Right atrium auricular region (tissue), 2 donors: ENCODE results near the gene SUGP2. TPM values are rescaled to one million over a fixed set of nuclear protein-coding genes. Genes with fewer than 3 reads are reported as not detected.

Experiments used
- DNase-seq: peaks from one replicate; pipeline ENCODE4 v3.0.0-alpha.2; 2019; ENCODE audit warnings: low spot score
- H3K27ac ChIP-seq, 2 donors: fragments of 200-600 bp; sonication (generic); 1 replicate in 1 of 2; 2 replicates in 1 of 2; pipeline ENCODE4 v1.5.1; 2016 to 2019
- H3K27me3 ChIP-seq, 2 donors: fragments of 200-600 bp; sonication (generic); one replicate each; pipeline versions ENCODE4 v1.5.1 to v1.6.0; 2017 to 2019
- H3K36me3 ChIP-seq: fragments of 200-600 bp; sonication (generic); one replicate; pipeline ENCODE4 v1.5.1; 2016
- H3K4me1 ChIP-seq, 2 donors: fragments of 200-600 bp; sonication (generic); one replicate each; pipeline versions ENCODE4 v1.5.1 to v1.6.0; 2017 to 2019
- H3K4me3 ChIP-seq, 2 donors: fragments of 200-600 bp; sonication (generic); 1 replicate in 1 of 2; 2 replicates in 1 of 2; pipeline ENCODE4 v1.5.1; 2017 to 2019; ENCODE audit warnings: mild to moderate bottlenecking in 1 of 2, moderate library complexity in 1 of 2
- H3K9me3 ChIP-seq, 2 donors: fragments of 200-600 bp; sonication (generic); one replicate each; pipeline ENCODE4 v1.5.1; 2019
- CTCF ChIP-seq, 2 donors: fragments of 200-600 bp; sonication (generic); IDR thresholded peaks; one replicate each; pipeline ENCODE4 v1.5.1; 2019; ENCODE audit warnings: antibody characterized with exemption in 2 of 2
- total RNA-seq, 2 donors: library from RNA; depleted of rRNA; stranded (reverse); fragments of >200 nt; gene quantifications; one replicate each; pipeline ENCODE4 v1.1.0, GENCODE V29; 2016

Gene SUGP2
- total RNA-seq, 2 donors from 2014 or later, result 25.4 to 36.1 TPM

DNA sequence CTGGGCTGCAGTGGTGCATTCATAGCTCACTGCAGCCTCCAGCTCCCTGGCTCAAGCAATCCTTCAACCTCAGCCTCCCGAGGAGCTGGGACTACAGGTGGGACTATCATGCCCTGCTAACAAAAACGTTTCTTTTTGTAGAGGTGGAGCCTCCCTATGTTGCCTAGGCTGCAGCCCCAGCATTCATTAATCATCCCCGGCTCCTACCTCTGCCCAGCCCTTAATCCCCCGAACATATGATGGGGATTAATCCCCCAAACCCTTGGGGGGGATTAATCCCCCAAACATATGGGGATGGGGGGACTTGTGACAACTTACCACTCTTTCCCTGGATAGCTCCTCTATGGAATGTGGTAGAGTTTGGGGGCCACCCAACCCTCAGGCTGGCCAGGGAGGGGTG is 45.9 kb downstream of the SUGP2 start:
- Histone ChIP-seq H3K27ac (no peak overlapping the region), H3K4me3 (no peak overlapping the region), H3K27me3 (no peaks in the 10 kb centered on the region), H3K9me3 (no peaks in the 10 kb centered on the region), H3K4me1 (peaks cover 0 to 7% of the 10 kb centered on the region in 2 donors), H3K36me3 (peaks cover under 1% of the 10 kb centered on the region)
- TF ChIP-seq CTCF (IDR thresholded peaks at IDR 0.05), result no peak
- DNase-seq, result no peak

DNA sequence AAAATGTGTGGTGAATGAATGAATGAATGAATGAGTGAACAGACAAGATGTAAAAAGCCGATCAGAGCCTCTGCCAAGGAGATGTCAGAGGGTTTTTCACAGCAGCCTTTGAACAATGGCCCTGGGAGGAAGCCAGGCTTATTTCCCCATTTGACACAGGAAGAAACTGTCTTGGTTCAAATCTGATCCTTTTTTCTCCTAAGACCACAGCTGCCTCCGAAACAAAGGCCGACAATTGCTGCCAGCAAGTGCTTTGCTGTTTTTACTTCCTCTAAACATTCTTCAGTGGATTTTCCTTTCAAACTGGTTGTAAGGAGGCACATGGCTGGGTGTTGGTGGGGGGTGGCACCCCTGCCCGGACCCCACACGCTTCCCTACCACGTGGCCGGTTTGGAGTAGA is 48.1 kb downstream of the SUGP2 start:
- no peak for TF ChIP-seq CTCF (IDR thresholded peaks at IDR 0.05)
- Histone ChIP-seq H3K27me3 (no peaks in the 10 kb centered on the region), H3K9me3 (no peaks in the 10 kb centered on the region), H3K4me1 (peaks cover 0 to 7% of the 10 kb centered on the region in 2 donors), H3K4me3 (no peak overlapping the region), H3K27ac (no peak overlapping the region), H3K36me3 (no peaks in the 10 kb centered on the region)
- no peak for DNase-seq

DNA sequence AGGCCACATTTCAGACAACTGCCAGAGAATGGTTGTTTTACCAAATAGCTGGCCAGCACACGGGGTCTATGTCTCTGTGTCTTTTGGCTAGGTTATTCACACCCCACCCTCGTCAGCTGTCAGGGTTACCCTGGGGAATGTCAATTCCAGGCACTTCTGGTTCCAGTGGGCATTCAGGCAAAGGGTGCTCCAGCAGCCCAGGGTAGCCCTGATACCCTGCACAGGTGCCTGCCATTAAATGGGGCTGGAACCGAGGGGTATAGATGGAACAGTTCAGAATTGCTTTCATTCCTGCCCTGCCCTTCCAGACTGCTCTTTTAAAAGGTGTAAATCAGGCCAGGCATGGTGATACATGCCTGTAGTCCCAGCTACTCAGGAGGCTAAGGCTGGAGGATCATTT is 49.1 kb downstream of the SUGP2 start:
- no peak for TF ChIP-seq CTCF (IDR thresholded peaks at IDR 0.05)
- H3K27ac ChIP-seq, result no peak overlapping the region
- no peak overlapping the region for H3K4me3 ChIP-seq
- DNase-seq, result no peak
- H3K27me3 ChIP-seq, result no peaks in the 10 kb centered on the region
- H3K9me3 ChIP-seq, result no peaks in the 10 kb centered on the region
- peaks cover 0 to 7% of the 10 kb centered on the region in 2 donors for H3K4me1 ChIP-seq
- H3K36me3 ChIP-seq, result no peaks in the 10 kb centered on the region

DNA sequence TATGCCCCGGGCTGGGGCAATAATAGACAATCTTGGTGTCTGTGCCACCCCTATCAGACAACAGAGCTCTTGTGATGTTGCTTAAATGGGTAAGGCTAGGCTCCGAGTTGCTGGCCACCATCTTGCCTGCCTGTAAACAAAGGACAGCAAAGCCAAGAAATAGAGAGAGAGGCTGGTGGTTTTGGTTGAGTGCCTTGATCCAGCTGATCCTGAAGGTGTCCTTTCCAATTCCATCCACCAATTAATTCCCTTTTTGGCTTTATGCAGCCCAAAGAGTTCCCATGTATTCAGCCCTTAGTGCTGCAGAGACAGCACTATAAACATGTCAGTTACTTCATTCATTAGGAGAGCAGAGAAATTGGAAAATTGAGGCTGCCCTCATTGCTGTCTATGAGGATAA is 50.6 kb downstream of the SUGP2 start:
- TF ChIP-seq CTCF (IDR thresholded peaks at IDR 0.05), result no peak
- no peaks in the 10 kb centered on the region for H3K9me3 ChIP-seq
- no peaks in the 10 kb centered on the region for H3K27me3 ChIP-seq
- DNase-seq, result no peak
- H3K4me3 ChIP-seq, result no peak overlapping the region
- peaks cover 0 to 7% of the 10 kb centered on the region in 2 donors for H3K4me1 ChIP-seq
- H3K27ac ChIP-seq, result no peak overlapping the region
- H3K36me3 ChIP-seq, result no peaks in the 10 kb centered on the region

DNA sequence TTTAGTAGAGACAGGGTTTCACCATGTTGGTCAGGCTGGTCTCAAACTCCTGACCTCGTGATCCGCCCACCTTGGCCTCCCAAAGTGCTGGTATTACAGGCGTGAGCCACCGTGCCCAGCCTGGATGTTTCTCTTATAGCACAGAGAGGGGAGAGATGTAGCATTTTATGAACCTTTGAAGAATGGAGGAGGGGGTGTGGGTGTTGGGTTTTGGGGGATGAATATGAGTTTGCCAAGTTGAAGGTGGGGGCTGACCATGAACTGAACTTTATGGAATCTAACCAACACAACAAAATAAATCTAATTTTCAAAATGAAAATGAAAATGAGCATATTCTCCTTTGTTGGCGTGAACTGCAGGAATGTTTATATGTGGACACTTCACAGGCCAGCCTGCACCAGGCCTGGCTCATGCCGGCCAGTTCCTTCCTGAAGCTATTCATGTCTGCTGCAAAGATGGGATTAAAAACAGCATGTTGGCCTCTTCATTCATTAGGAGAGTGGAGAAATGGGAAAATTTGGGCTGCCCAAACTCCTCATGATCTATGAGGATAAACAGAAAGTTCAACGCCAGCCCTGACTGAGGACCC is 52.8 kb downstream of the SUGP2 start:
- H3K27me3 ChIP-seq, result no peaks in the 10 kb centered on the region
- no peaks in the 10 kb centered on the region for H3K9me3 ChIP-seq
- peaks cover 0 to 3% of the 10 kb centered on the region in 2 donors for H3K4me1 ChIP-seq
- DNase-seq, result no peak
- H3K27ac ChIP-seq, result no peak overlapping the region
- TF ChIP-seq CTCF (IDR thresholded peaks at IDR 0.05), result no peak
- no peak overlapping the region for H3K4me3 ChIP-seq
- H3K36me3 ChIP-seq, result no peaks in the 10 kb centered on the region

DNA sequence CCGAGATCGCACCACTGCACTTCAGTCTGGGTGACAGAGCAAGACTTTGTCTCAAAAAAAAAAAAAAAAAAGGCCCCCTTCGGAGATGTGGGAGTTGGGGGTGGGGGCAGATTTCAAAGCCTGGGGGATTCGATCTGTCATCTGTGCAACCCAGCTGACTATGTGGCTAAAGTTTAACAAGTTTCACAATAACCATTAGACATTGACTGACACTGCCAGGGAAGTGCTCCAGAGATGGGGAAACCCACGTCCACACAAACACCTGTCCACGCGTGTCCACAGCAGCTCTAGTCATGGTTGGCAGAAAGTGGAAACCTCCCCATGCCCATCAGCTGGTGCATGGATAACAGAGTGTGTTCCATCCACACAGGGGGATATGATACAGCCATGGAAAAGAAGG is 54.7 kb downstream of the SUGP2 start:
- Histone ChIP-seq H3K36me3 (no peaks in the 10 kb centered on the region), H3K27ac (no peak overlapping the region), H3K27me3 (no peaks in the 10 kb centered on the region), H3K9me3 (no peaks in the 10 kb centered on the region), H3K4me1 (no peaks in the 10 kb centered on the region), H3K4me3 (no peak overlapping the region)
- no peak for DNase-seq
- TF ChIP-seq CTCF (IDR thresholded peaks at IDR 0.05), result no peak
